GM23338 (cell line): Measurements from ENCODE around the gene CENPO.
"Not testable (repeated sequence)": the region's sequence is repeated elsewhere in the genome, so short reads cannot be mapped to it uniquely, and the experiment has no call there.

Experiments
- NANOG ChIP-seq: IDR thresholded peaks from 2 replicates; pipeline ENCODE4 v1.6.1; 2016; ENCODE audit warnings: antibody characterized with exemption, borderline replicate concordance
- POLR2AphosphoS5 ChIP-seq: IDR thresholded peaks from 2 replicates; pipeline ENCODE4 v1.6.1; 2016; ENCODE audit warnings: antibody characterized with exemption, low read depth
- TF ChIP-seq, protein P1 (sequence below), 2 experiments: fragments of 200-600 bp in 1 of 2; sonication (generic) in 1 of 2; conservative IDR thresholded peaks; 2 replicates each; pipeline versions ENCODE4 v1.5.1 to v1.6.1; 2016 to 2017; ENCODE audit warnings: antibody characterized with exemption in 2 of 2, low read depth in 2 of 2, mild to moderate bottlenecking in 2 of 2, moderate library complexity in 1 of 2

- TF ChIP-seq, protein P1, sequence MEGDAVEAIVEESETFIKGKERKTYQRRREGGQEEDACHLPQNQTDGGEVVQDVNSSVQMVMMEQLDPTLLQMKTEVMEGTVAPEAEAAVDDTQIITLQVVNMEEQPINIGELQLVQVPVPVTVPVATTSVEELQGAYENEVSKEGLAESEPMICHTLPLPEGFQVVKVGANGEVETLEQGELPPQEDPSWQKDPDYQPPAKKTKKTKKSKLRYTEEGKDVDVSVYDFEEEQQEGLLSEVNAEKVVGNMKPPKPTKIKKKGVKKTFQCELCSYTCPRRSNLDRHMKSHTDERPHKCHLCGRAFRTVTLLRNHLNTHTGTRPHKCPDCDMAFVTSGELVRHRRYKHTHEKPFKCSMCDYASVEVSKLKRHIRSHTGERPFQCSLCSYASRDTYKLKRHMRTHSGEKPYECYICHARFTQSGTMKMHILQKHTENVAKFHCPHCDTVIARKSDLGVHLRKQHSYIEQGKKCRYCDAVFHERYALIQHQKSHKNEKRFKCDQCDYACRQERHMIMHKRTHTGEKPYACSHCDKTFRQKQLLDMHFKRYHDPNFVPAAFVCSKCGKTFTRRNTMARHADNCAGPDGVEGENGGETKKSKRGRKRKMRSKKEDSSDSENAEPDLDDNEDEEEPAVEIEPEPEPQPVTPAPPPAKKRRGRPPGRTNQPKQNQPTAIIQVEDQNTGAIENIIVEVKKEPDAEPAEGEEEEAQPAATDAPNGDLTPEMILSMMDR (conservative IDR thresholded peaks at IDR 0.05; ENCODE audit: low read depth in 2 of 2), result not testable (repeated sequence)
- TF ChIP-seq NANOG, POLR2AphosphoS5: not testable (repeated sequence)
These were observed 7.3 kb downstream of the CENPO start for GRCh38 chr2:24800487-24800886.
